PC-3 (cell line): Measurements from ENCODE around the gene ACLY. TPM values are rescaled to one million over a fixed set of nuclear protein-coding genes. Genes with fewer than 3 reads are reported as not detected.
"Not testable (repeated sequence)": the region's sequence is repeated elsewhere in the genome, so short reads cannot be mapped to it uniquely, and the experiment has no call there.

Experiments used
- ATAC-seq: fragments of 200-7000 bp; cut with Tn5 transposase; 2 replicates; pipeline ENCODE4 v1.9.1; 2020; ENCODE audit warnings: mild to moderate bottlenecking, moderate library complexity
- BruUV-seq: library from RNA; stranded (reverse); fragments of 400-500 nt; replicated peaks from 2 replicates; lab custom pipeline; 2021; lab: Mats Ljungman, UMichigan
- CTCF ChIA-PET: fragments of 300-600 bp; sonication (Branson Sonifier 250); formaldehyde crosslinking; loops from one replicate; lab custom pipeline; 2022; ENCODE audit warnings: antibody characterized with exemption; lab: Charles Lee
- POLR2A ChIA-PET: fragments of 300-600 bp; sonication (Branson Sonifier 250); formaldehyde crosslinking; loops from one replicate; lab custom pipeline; 2022; ENCODE audit warnings: antibody characterized with exemption; ENCODE audit not compliant: unreplicated experiment; lab: Charles Lee
- DNase-seq: peaks from one replicate; pipeline ENCODE4 v3.0.0-alpha.2; 2015
- H2AFZ ChIP-seq: fragments of 300-600 bp; sonication (generic); 2 replicates; pipeline ENCODE4 v1.6.0; 2016; ENCODE audit warnings: antibody characterized with exemption, low read length
- H3F3A ChIP-seq: fragments of 300-600 bp; sonication (generic); one replicate; pipeline ENCODE4 v1.6.0; 2017; ENCODE audit warnings: antibody characterized with exemption, low read length, control low read depth, mild to moderate bottlenecking; ENCODE audit not compliant: unreplicated experiment
- H3K27ac ChIP-seq: fragments of 300-600 bp; sonication (generic); 2 replicates; pipeline ENCODE4 v1.5.1; 2016; ENCODE audit warnings: mild to moderate bottlenecking, low read length
- H3K27me3 ChIP-seq: fragments of 300-600 bp; sonication (generic); 2 replicates; pipeline ENCODE4 v1.6.1; 2016; ENCODE audit warnings: low read length, mixed read lengths
- H3K36me3 ChIP-seq: fragments of 300-600 bp; sonication (generic); 2 replicates; pipeline ENCODE4 v1.6.1; 2016; ENCODE audit warnings: low read depth, mixed run types, low read length, mixed read lengths
- H3K4me1 ChIP-seq: fragments of 300-600 bp; sonication (generic); 2 replicates; pipeline ENCODE4 v1.5.1; 2016; ENCODE audit warnings: low read length; ENCODE audit not compliant: insufficient read depth
- H3K4me2 ChIP-seq: fragments of 300-600 bp; sonication (generic); 2 replicates; pipeline ENCODE4 v1.6.0; 2016; ENCODE audit warnings: low read length
- H3K4me3 ChIP-seq: fragments of 300-600 bp; sonication (generic); 2 replicates; pipeline ENCODE4 v1.5.1; 2016; ENCODE audit warnings: mild to moderate bottlenecking, low read length, mixed read lengths
- H3K79me2 ChIP-seq: fragments of 300-600 bp; sonication (generic); 2 replicates; pipeline ENCODE4 v1.6.1; 2017; ENCODE audit warnings: low read length, mixed read lengths
- H3K9ac ChIP-seq: fragments of 300-600 bp; sonication (generic); 2 replicates; pipeline ENCODE4 v1.6.0; 2016; ENCODE audit warnings: mild to moderate bottlenecking, low read length
- H3K9me2 ChIP-seq: fragments of 300-600 bp; sonication (generic); replicated peaks from 2 replicates; pipeline ENCODE4 v1.6.1; 2016; ENCODE audit warnings: mixed run types, low read length, mixed read lengths
- H3K9me3 ChIP-seq: fragments of 300-600 bp; sonication (generic); 2 replicates; pipeline ENCODE4 v1.6.1; 2016; ENCODE audit warnings: low read length, mixed read lengths
- H4K20me1 ChIP-seq: fragments of 300-600 bp; sonication (generic); 2 replicates; pipeline ENCODE4 v1.6.1; 2016; ENCODE audit warnings: low read length, mixed read lengths
- CTCF ChIP-seq: fragments of 300-600 bp; sonication (generic); conservative IDR thresholded peaks from 2 replicates; pipeline ENCODE4 v1.5.1; 2017; ENCODE audit warnings: antibody characterized with exemption, low read depth, mild to moderate bottlenecking, low read length
- EZH2 ChIP-seq: fragments of 300-600 bp; sonication (generic); IDR thresholded peaks from one replicate; pipeline ENCODE4 v1.6.1; 2017; ENCODE audit warnings: antibody characterized with exemption, mild to moderate bottlenecking, low read length; ENCODE audit not compliant: unreplicated experiment
- EZH2phosphoT487 ChIP-seq: fragments of 300-600 bp; sonication (generic); IDR thresholded peaks from 2 replicates; pipeline ENCODE4 v1.6.1; 2018; ENCODE audit warnings: mild to moderate bottlenecking, antibody characterized with exemption, low read length, borderline replicate concordance
- intact Hi-C: fragments of 100-400 bp; cut with micrococcal nuclease; formaldehyde crosslinking; loops from 2 replicates; pipeline ENCODE4 v1.9.0; 2023
- total RNA-seq: library from RNA; depleted of rRNA; stranded (reverse); fragments of >200 nt; gene quantifications from 2 replicates; pipeline ENCODE4 v1.2.3, GENCODE V29; 2014

The ACLY gene
- total RNA-seq, 1 experiment from 2014 or later: 114 TPM

GRCh38 chr17:41844971-41845370 is 73.8 kb downstream of the ACLY start:
- ATAC-seq: no peak
- H3K9me2 ChIP-seq: no peaks in the 10 kb centered on the region
- no peaks in the 10 kb centered on the region for H3K36me3 ChIP-seq
- intact Hi-C loops: no loop called here
- no peaks in the 10 kb centered on the region for H4K20me1 ChIP-seq
- no peaks in the 10 kb centered on the region for H3K27me3 ChIP-seq
- H3K4me3 ChIP-seq: no peak overlapping the region
- peak; percentile 30 for DNase-seq
- no TSS peak for BruUV-seq
- H3K9me3 ChIP-seq: no peaks in the 10 kb centered on the region
- ChIA-PET CTCF (no interaction called here), POLR2A (no interaction called here)
- no peak overlapping the region for H2AFZ ChIP-seq
- H3K79me2 ChIP-seq: peaks cover 18% of the 10 kb centered on the region
- no peak overlapping the region for H3K27ac ChIP-seq
- TF ChIP-seq EZH2 (no peak), EZH2phosphoT487 (no peak), CTCF (no peak)
- no peaks in the 10 kb centered on the region for H3K4me1 ChIP-seq
- no peak overlapping the region for H3K4me2 ChIP-seq
- no peak overlapping the region for H3K9ac ChIP-seq
- H3F3A ChIP-seq: no peaks in the 10 kb centered on the region

- H3K9me3 ChIP-seq, H3K4me1 ChIP-seq, POLR2A ChIA-PET, H2AFZ ChIP-seq, CTCF ChIA-PET, ATAC-seq, intact Hi-C loops, BruUV-seq, DNase-seq, H3F3A ChIP-seq, H3K4me3 ChIP-seq, H4K20me1 ChIP-seq, H3K27ac ChIP-seq, H3K79me2 ChIP-seq, H3K27me3 ChIP-seq, H3K9ac ChIP-seq, H3K9me2 ChIP-seq, H3K36me3 ChIP-seq, H3K4me2 ChIP-seq: not testable (repeated sequence)
Observed at GRCh38 chr17:41840781-41841180, 78.0 kb downstream of the ACLY start.

GRCh38 chr17:41839448-41839847 is 79.3 kb downstream of the ACLY start:
- intact Hi-C loops, H3K27ac ChIP-seq, DNase-seq, H3K36me3 ChIP-seq, H2AFZ ChIP-seq, H3K4me2 ChIP-seq, CTCF ChIA-PET, ATAC-seq, H3K27me3 ChIP-seq, H3K9me2 ChIP-seq, POLR2A ChIA-PET, BruUV-seq, H3K9me3 ChIP-seq, H3K9ac ChIP-seq, H3K4me3 ChIP-seq, H4K20me1 ChIP-seq, H3F3A ChIP-seq, H3K4me1 ChIP-seq: not testable (repeated sequence)
- H3K79me2 ChIP-seq: peaks cover 14% of the 10 kb centered on the region
